Breast epithelium (tissue), 3 donors: ENCODE data around the gene XCR1.

ENCODE experiments used
- POLR2A ChIP-seq: fragments of 450-650 bp; IDR thresholded peaks from one replicate; pipeline ENCODE4 v1.6.1; 2016; ENCODE audit warnings: antibody characterized with exemption, mild to moderate bottlenecking, moderate library complexity
- POLR2AphosphoS5 ChIP-seq, 3 donors: sonication (generic); formaldehyde crosslinking; IDR thresholded peaks; one replicate each; pipeline ENCODE4 v1.6.1; 2017; ENCODE audit warnings: antibody characterized with exemption in 3 of 3
- TF ChIP-seq, protein P1 (sequence below), 3 donors: fragments of 450-650 bp; IDR thresholded peaks; one replicate each; pipeline ENCODE4 v1.5.1; 2016 to 2017; ENCODE audit warnings: antibody characterized with exemption in 3 of 3, mild to moderate bottlenecking in 3 of 3, moderate library complexity in 3 of 3

GRCh38 chr3:46065294-46065705 lies 38.0 kb upstream of the XCR1 start:
- TF ChIP-seq POLR2A, result no peak
- TF ChIP-seq, protein P1, sequence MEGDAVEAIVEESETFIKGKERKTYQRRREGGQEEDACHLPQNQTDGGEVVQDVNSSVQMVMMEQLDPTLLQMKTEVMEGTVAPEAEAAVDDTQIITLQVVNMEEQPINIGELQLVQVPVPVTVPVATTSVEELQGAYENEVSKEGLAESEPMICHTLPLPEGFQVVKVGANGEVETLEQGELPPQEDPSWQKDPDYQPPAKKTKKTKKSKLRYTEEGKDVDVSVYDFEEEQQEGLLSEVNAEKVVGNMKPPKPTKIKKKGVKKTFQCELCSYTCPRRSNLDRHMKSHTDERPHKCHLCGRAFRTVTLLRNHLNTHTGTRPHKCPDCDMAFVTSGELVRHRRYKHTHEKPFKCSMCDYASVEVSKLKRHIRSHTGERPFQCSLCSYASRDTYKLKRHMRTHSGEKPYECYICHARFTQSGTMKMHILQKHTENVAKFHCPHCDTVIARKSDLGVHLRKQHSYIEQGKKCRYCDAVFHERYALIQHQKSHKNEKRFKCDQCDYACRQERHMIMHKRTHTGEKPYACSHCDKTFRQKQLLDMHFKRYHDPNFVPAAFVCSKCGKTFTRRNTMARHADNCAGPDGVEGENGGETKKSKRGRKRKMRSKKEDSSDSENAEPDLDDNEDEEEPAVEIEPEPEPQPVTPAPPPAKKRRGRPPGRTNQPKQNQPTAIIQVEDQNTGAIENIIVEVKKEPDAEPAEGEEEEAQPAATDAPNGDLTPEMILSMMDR (IDR thresholded peaks at IDR 0.05), result no peak
- no peak for TF ChIP-seq POLR2AphosphoS5 (IDR thresholded peaks at IDR 0.05)
